Measurements from ENCODE around the gene SLCO3A1. TPM values are rescaled to one million over a fixed set of nuclear protein-coding genes. Genes with fewer than 3 reads are reported as not detected.

SLCO3A1 gene
- total RNA-seq, result 10 to 100 TPM; 35.9 to 79.5 (median 56.5) TPM
- polyA plus RNA-seq, result 10 to 100 TPM in 1 of 3 donors, 1 to 10 TPM in 2; 7.5 to 11.1 (median 8.0) TPM
- long read RNA-seq, donor 1, full-length matches to known transcripts, result 7 of 7 reads
- long read RNA-seq, donor 1, partial matches to known transcripts, result 0 of 7 reads
- long read RNA-seq, donor 1, other reads (novel, unspliced or antisense), result 0 of 7 reads
- long read RNA-seq, donor 2, full-length matches to known transcripts, result 9 of 9 reads
- long read RNA-seq, donor 2, partial matches to known transcripts, result 0 of 9 reads
- long read RNA-seq, donor 2, other reads (novel, unspliced or antisense), result 0 of 9 reads

DNA sequence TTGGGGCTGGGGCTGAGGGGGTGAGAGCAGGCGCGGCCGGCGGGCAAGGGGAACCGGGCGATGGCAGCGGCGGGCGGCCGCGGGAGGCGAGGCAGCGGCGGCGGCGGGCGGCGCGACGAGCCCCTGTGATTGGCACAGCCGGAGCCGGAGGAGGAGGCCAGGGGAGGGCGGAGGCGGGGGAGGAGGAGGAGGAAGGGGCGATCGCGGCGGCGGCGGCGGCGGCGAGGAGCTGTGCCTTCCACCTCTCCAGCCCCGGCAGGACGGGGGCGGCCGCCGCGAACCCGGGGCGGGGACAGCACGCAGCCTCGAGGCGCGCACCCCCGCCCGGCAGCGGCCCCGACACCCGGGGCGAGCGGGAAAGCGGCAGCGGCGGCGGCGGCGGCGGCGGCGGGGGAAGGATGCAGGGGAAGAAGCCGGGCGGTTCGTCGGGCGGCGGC, at the start of gene SLCO3A1:
TSS of gene SLCO3A1 (plus strand) at position 198 of the 437 bp plus-strand sequence.
- intact Hi-C loops (cut with DNase I; ENCODE audit: low total_unique reads), result loop anchor here (5.0 kb wide), 2 partner anchors 229 to 551 kb away; no protein-coding TSS in a partner anchor
- WGBS, 5 donors, result 0 to 2% (median 1%) methylated on average over 17 to 67 of the region's 67 CpGs

DNA sequence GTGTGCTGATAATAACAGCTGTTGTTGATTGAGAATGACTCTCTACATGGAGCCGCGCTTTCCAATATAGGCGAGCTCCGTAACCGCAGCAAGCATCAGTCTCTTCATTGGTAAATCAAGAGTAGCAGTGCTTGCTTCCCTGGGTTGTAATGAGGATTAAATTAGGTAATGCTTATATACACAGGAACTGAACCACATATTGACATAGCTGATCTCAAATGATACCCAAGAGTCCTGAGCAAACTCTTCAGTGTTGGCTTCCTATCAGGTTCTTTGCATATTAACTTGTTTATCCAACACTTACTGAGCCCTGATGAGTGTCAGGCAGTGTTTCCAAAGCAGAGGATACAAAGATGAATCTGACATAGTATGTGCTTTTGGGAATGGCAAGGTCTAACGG, 46.4 kb upstream of the SLCO3A1 start:
- Histone ChIP-seq H3K27ac (no peak overlapping the region), H3K36me3 (no peaks in the 10 kb centered on the region), H3K27me3 (replicated peaks in 1 of 7) (peaks cover 0 to 8% (median 0%) of the 10 kb centered on the region in 7 donors), H3K9me3 (peaks cover 0 to 5% (median 0%) of the 10 kb centered on the region in 8 donors), H3K4me1 (no peaks in the 10 kb centered on the region), H3K4me3 (no peak overlapping the region)
- no peak for DNase-seq
- 91 to 97% (median 95%) methylated on average over 6 of the region's 6 CpGs for WGBS, 5 donors
- TF ChIP-seq, protein P1, sequence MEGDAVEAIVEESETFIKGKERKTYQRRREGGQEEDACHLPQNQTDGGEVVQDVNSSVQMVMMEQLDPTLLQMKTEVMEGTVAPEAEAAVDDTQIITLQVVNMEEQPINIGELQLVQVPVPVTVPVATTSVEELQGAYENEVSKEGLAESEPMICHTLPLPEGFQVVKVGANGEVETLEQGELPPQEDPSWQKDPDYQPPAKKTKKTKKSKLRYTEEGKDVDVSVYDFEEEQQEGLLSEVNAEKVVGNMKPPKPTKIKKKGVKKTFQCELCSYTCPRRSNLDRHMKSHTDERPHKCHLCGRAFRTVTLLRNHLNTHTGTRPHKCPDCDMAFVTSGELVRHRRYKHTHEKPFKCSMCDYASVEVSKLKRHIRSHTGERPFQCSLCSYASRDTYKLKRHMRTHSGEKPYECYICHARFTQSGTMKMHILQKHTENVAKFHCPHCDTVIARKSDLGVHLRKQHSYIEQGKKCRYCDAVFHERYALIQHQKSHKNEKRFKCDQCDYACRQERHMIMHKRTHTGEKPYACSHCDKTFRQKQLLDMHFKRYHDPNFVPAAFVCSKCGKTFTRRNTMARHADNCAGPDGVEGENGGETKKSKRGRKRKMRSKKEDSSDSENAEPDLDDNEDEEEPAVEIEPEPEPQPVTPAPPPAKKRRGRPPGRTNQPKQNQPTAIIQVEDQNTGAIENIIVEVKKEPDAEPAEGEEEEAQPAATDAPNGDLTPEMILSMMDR (IDR thresholded peaks at IDR 0.05 in 8 of 11, conservative IDR thresholded peaks at IDR 0.05 in 3 of 11), result no peak
- TF ChIP-seq POLR2AphosphoS5 (IDR thresholded peaks at IDR 0.05), result no peak
- intact Hi-C loops (cut with DNase I; ENCODE audit: low total_unique reads), result no loop called here

More for the DNA sequence above, at the start of gene SLCO3A1:
- Histone ChIP-seq H3K36me3 (peaks cover 0 to 3% (median 0%) of the 10 kb centered on the region in 6 donors), H3K4me1 (peaks cover 24 to 85% (median 58%) of the 10 kb centered on the region in 6 donors), H3K9me3 (no peaks in the 10 kb centered on the region), H3K27ac (peak within 1 kb of the TSS; percentile 53 to 99 (median 92)), H3K27me3 (replicated peaks in 1 of 7) (peaks cover 0 to 70% (median 3%) of the 10 kb centered on the region in 7 donors), H3K4me3 (peak within 1 kb of the TSS; percentile 46 to 89 (median 67))
- no peak for DNase-seq
- TF ChIP-seq, protein P1 (IDR thresholded peaks at IDR 0.05 in 8 of 11, conservative IDR thresholded peaks at IDR 0.05 in 3 of 11), result no peak
- TF ChIP-seq POLR2AphosphoS5 (IDR thresholded peaks at IDR 0.05), result peak in 1 of 3 donors; percentile 52

DNA sequence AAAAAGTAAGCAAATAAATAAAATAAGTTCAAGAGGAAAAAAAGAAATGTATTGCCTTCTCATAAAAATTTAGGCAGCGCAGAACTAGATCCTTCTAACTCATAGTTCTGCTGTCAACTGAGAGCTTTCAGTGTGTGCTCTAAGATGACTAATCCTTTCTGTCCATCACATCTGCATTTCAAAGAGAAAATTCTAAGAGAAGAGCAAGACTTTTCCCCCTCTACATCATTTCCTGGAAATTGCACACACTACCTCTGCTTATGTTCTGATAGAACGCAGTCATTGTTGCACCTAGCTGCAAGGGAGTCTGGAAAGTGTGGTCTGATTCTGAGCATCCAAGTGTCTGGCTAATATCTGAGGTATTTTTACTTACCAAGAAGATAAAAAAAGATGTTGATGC, 39.6 kb upstream of the SLCO3A1 start:
- 90 to 96% (median 92%) methylated on average over 2 of the region's 2 CpGs for WGBS, 5 donors
- H3K4me1 ChIP-seq, result no peaks in the 10 kb centered on the region
- no peak for DNase-seq
- H3K27me3 ChIP-seq (replicated peaks in 1 of 7), result no peaks in the 10 kb centered on the region
- H3K27ac ChIP-seq, result no peak overlapping the region
- no peaks in the 10 kb centered on the region for H3K36me3 ChIP-seq
- H3K9me3 ChIP-seq, result peaks cover 0 to 36% (median 19%) of the 10 kb centered on the region in 8 donors
- intact Hi-C loops (cut with DNase I; ENCODE audit: low total_unique reads), result no loop called here
- TF ChIP-seq POLR2AphosphoS5 (IDR thresholded peaks at IDR 0.05), result no peak
- TF ChIP-seq, protein P1 (IDR thresholded peaks at IDR 0.05 in 8 of 11, conservative IDR thresholded peaks at IDR 0.05 in 3 of 11), result no peak
- no peak for TF ChIP-seq POLR2A (IDR thresholded peaks at IDR 0.05)
- no peak overlapping the region for H3K4me3 ChIP-seq

DNA sequence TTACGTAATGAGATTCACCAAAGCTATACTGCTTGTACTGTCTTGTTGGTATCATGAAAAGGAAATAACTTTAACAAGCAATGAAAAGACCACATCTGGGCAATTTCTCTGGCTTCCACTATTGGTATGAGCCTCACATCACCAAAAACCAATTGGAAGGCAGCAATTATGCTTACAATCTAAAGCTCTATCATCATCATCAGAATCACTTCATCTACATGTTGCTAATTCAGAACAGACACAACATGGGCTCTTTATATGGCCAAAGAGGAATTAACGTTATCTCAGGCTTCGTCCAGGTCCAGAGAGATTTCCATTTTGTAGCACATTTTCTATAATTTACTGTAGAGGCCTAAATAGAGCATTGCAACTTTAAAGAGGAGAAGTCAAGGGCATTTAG, 36.6 kb upstream of the SLCO3A1 start:
- intact Hi-C loops (cut with DNase I; ENCODE audit: low total_unique reads), result no loop called here
- Histone ChIP-seq H3K36me3 (no peaks in the 10 kb centered on the region), H3K27me3 (replicated peaks in 1 of 7) (no peaks in the 10 kb centered on the region), H3K4me1 (no peaks in the 10 kb centered on the region), H3K9me3 (peaks cover 0 to 36% (median 18%) of the 10 kb centered on the region in 8 donors), H3K4me3 (no peak overlapping the region), H3K27ac (no peak overlapping the region)
- DNase-seq, result no peak
- 84 to 94% (median 91%) methylated on average over 3 of the region's 3 CpGs for WGBS, 5 donors
- TF ChIP-seq, protein P1 (IDR thresholded peaks at IDR 0.05 in 8 of 11, conservative IDR thresholded peaks at IDR 0.05 in 3 of 11), result no peak
- TF ChIP-seq POLR2A (IDR thresholded peaks at IDR 0.05), result no peak
- no peak for TF ChIP-seq POLR2AphosphoS5 (IDR thresholded peaks at IDR 0.05)
